ENCODE data around the gene SMAD9. TPM values are rescaled to one million over a fixed set of nuclear protein-coding genes. Genes with fewer than 3 reads are reported as not detected.

SMAD9 gene
- total RNA-seq, 2 donors from 2014 or later: not detected

DNA sequence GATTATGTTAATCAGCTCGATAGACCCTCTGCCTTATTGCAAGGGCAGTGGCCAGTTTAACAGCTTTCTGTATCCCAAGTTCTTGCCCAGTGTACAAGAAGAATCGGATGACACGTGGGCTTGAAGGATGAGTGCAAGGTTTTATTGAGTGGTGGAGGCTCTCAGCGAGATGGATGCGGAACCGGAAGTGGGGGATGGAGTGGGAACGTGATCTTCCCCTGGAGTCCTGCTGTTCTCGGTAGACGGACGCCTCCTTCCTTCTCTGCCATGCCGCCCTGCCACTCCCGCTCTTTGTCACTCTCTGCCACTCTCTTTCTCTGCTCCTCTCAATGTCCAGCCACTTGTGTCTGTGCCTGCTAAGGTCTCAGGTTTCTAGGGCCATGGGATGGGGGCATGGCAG is 80.1 kb downstream of the SMAD9 start:
- no peaks in the 10 kb centered on the region for H3K27me3 Mint-ChIP-seq
- ATAC-seq: no peak
- no peak overlapping the region for H3K27ac Mint-ChIP-seq

DNA sequence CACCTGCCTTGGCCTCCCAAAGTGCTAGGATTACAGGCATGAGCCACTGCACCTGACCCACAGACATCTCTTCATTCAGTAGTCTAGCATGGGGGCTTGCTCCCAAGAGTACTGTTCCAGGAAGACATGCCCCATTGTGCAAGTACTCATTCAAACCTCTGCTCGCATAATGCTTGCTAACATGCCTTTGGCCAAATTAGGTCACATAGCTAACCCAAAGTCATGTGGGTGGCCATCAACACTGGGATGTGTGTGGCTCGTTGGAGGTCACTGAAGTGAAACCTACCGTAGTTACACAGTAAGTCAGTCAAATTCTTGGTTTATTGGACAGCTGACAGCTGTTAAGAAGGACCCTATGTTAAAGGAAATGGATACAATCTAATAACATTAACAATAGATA is 80.8 kb downstream of the SMAD9 start:
- no peaks in the 10 kb centered on the region for H3K9me3 Mint-ChIP-seq
- DNase-seq (ENCODE audit: low spot score) (no peak), ATAC-seq (no peak)
- H3K27ac Mint-ChIP-seq: no peak overlapping the region
- no peak overlapping the region for H3K4me3 Mint-ChIP-seq
- peaks cover 0 to 7% of the 10 kb centered on the region in 2 donors for H3K4me1 Mint-ChIP-seq (ENCODE audit: low read depth in 2 of 2)
- H3K27me3 Mint-ChIP-seq: no peaks in the 10 kb centered on the region
- no peaks in the 10 kb centered on the region for H3K36me3 Mint-ChIP-seq

More for the DNA sequence above, 80.1 kb downstream of the SMAD9 start:
- Mint-ChIP-seq H3K36me3 (no peaks in the 10 kb centered on the region), H3K4me3 (no peak overlapping the region), H3K4me1 (ENCODE audit: low read depth in 2 of 2) (peaks cover 0 to 5% of the 10 kb centered on the region in 2 donors), H3K9me3 (no peaks in the 10 kb centered on the region)
- no peak for DNase-seq (ENCODE audit: low spot score)

DNA sequence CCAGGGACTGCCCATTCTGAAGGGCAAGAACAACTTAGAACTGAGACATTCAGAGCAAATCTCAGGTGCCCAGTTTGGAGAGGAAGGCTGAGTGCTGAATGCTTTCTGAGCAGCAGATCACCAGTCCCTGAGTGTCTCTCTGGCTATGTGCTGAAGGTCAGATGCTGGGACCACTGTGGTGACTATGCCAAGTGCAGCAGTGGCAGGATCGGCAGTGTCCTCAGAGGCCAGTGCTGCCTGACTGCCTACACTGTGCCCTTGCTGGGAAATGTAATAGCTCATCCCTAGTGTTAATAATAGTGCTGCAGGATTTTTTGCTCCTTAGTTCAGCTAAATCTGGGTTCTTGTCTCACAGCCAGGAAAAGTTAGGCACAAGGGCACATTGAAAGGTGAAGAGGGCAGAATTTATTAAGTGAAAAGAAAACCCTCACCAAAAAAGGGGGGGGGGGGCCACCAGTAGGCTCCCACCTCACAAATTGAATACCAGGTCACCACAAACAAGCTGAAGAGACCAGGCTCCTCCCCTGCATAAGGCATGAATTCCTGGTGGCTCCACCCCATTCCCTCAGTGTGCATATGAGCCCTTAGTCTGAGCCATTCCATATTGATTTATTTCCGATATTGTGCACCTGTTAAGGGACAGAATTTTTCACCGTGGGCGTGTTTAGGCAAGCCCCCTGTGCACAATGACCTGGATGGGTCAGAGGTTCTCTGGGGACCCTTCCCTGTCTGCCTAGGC is 82.5 kb downstream of the SMAD9 start:
- Mint-ChIP-seq H3K27me3 (no peaks in the 10 kb centered on the region), H3K9me3 (no peaks in the 10 kb centered on the region), H3K4me1 (ENCODE audit: low read depth in 2 of 2) (peaks cover 0 to 7% of the 10 kb centered on the region in 2 donors), H3K36me3 (no peaks in the 10 kb centered on the region), H3K27ac (no peak overlapping the region), H3K4me3 (no peak overlapping the region)
- DNase-seq (ENCODE audit: low spot score): no peak
- ATAC-seq: no peak

DNA sequence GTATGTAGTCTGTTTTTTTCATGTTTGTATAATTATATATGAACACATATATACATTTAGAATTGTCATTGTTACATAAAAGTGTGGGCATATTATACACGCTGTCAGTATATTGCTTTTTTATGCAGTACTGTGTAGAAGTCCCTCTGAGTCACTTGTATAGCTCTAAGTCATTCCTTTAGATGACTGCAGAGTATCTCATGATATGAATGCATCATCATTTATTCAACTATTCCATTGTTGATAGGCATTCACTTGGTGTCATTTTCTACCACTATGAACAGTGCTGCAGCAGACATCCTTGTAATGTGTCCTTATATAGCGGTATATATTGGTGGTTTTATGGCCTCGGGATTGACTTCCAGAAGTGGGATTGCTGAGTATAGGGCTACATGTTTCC is 85.7 kb downstream of the SMAD9 start:
- peak in 1 of 2 donors; percentile 67 for ATAC-seq
- H3K27ac Mint-ChIP-seq: no peak overlapping the region
- DNase-seq (ENCODE audit: low spot score): no peak
- H3K27me3 Mint-ChIP-seq: no peaks in the 10 kb centered on the region
- H3K4me3 Mint-ChIP-seq: no peak overlapping the region
- H3K36me3 Mint-ChIP-seq: peaks cover 4% of the 10 kb centered on the region
- no peaks in the 10 kb centered on the region for H3K9me3 Mint-ChIP-seq
- peaks cover 0 to 7% of the 10 kb centered on the region in 2 donors for H3K4me1 Mint-ChIP-seq (ENCODE audit: low read depth in 2 of 2)

DNA sequence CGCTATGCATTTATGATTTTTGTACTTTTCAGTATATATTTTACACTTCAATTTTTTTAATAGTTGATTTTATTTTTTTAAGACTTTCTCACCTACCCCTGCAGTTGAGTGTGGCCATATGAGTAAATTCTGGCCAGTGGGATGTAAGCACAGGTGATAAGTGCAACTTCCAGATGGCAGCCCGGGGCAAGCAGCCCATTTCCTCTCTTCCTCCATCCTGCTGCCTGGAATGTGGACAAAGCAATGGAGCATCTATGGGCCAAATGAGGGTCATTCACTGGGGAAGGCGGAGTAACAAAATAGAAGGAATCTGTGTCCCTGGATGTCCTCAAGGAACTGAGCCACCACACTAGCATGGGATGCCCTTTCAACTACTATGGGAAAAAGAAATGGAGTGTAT is 88.7 kb downstream of the SMAD9 start:
- no peaks in the 10 kb centered on the region for H3K9me3 Mint-ChIP-seq
- DNase-seq (ENCODE audit: low spot score) (no peak), ATAC-seq (no peak)
- peaks cover 0 to 7% of the 10 kb centered on the region in 2 donors for H3K4me1 Mint-ChIP-seq (ENCODE audit: low read depth in 2 of 2)
- H3K4me3 Mint-ChIP-seq: no peak overlapping the region
- no peak overlapping the region for H3K27ac Mint-ChIP-seq
- H3K36me3 Mint-ChIP-seq: peaks cover 4% of the 10 kb centered on the region
- H3K27me3 Mint-ChIP-seq: no peaks in the 10 kb centered on the region

DNA sequence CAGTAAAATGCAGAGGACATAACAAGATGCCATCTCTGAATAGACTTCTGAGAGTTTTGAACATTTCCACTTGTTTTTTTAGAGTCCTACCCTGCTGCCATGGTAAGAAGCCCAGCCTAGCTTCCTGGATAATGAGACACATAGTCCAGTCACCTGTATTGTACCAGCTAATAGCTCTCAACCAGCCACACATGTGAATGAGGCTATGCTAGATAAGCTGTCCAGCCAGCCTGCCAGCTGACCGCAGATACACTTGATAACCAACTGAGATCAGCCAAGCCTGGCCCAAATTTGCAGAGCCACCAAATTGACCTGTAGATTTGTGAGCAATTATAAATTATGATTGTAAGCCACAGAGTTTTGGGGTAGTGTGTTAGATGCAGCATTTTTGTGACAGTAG is 90.3 kb downstream of the SMAD9 start:
- H3K4me1 Mint-ChIP-seq (ENCODE audit: low read depth in 2 of 2): peaks cover under 1 to 4% of the 10 kb centered on the region in 2 donors
- DNase-seq (ENCODE audit: low spot score) (no peak), ATAC-seq (no peak)
- H3K27me3 Mint-ChIP-seq: no peaks in the 10 kb centered on the region
- H3K9me3 Mint-ChIP-seq: no peaks in the 10 kb centered on the region
- H3K4me3 Mint-ChIP-seq: no peak overlapping the region
- no peak overlapping the region for H3K27ac Mint-ChIP-seq
- peaks cover 9% of the 10 kb centered on the region for H3K36me3 Mint-ChIP-seq

DNA sequence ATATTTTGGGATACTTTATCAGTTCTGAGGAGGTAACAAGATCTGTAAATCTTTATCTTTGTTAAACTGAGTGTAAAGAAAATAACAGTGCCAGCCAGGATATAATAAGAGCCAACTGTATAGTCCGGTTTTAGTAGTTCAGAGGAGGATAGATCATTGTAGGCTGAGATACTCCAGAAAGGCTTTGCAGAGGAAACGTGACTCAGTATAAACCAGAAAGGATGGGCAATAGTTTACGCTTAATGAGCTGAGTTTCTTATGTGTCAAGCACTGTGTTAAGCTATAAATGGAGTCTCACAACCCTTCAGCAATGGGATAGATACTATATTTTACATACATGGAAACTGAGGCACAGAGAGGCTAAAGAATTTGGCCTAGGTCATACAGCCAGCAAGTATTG is 97.3 kb downstream of the SMAD9 start:
- no peak for DNase-seq (ENCODE audit: low spot score)
- Mint-ChIP-seq H3K27ac (peak overlapping the region in 1 of 2 donors; percentile 40), H3K36me3 (peaks cover 6% of the 10 kb centered on the region), H3K9me3 (no peaks in the 10 kb centered on the region), H3K4me3 (peak overlapping the region; percentile 28), H3K4me1 (ENCODE audit: low read depth in 2 of 2) (peaks cover 38 to 46% of the 10 kb centered on the region in 2 donors), H3K27me3 (no peaks in the 10 kb centered on the region)
- no peak for ATAC-seq

DNA sequence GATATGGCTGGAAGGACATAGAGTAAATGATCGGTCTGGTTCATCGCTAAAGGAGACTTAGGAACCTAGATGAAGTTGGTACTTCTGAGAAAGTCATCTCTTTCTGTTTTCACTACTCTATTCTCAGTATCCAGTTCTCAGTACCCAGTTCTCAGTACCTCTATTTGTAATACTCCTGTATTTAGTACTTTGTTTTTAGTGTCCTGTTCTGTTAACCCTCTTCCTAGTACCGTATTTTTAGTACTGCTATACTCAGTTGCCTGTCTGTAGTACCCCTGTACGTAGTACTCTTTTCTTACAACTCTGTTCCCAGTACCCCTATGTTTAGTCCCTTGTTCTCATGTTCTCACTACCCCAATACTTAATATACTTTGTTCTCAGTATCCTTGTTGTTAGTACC is 99.8 kb downstream of the SMAD9 start:
- H3K9me3 Mint-ChIP-seq: no peaks in the 10 kb centered on the region
- H3K27me3 Mint-ChIP-seq: peaks cover 8% of the 10 kb centered on the region in 2 donors
- peak in 1 of 2 donors; percentile 56 for ATAC-seq
- peaks cover 41 to 50% of the 10 kb centered on the region in 2 donors for H3K4me1 Mint-ChIP-seq (ENCODE audit: low read depth in 2 of 2)
- peak overlapping the region; percentile 96 for H3K4me3 Mint-ChIP-seq
- peak overlapping the region; percentile 87 to 89 for H3K27ac Mint-ChIP-seq
- DNase-seq (ENCODE audit: low spot score): no peak
- H3K36me3 Mint-ChIP-seq: peaks cover 5% of the 10 kb centered on the region

DNA sequence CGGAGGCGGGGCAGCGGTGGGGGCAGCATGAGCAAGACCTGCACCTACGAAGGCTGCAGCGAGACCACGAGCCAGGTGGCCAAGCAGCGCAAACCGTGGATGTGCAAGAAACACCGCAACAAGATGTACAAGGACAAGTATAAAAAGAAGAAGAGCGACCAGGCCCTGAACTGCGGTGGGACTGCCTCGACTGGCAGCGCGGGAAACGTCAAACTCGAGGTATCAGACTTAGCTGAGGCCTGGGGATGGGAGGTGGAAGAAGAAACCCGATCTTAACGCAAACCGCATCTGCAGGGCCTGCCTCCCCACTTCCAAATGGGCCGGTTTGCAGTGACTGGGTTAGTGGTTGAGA is 100.3 kb downstream of the SMAD9 start:
- DNase-seq (ENCODE audit: low spot score): no peak
- no peaks in the 10 kb centered on the region for H3K9me3 Mint-ChIP-seq
- ATAC-seq: peak in 1 of 2 donors; percentile 17
- H3K36me3 Mint-ChIP-seq: peaks cover under 1% of the 10 kb centered on the region
- peak overlapping the region; percentile 96 for H3K4me3 Mint-ChIP-seq
- peak overlapping the region; percentile 87 to 89 for H3K27ac Mint-ChIP-seq
- H3K4me1 Mint-ChIP-seq (ENCODE audit: low read depth in 2 of 2): peaks cover 37 to 50% of the 10 kb centered on the region in 2 donors
- H3K27me3 Mint-ChIP-seq: peaks cover 9 to 12% of the 10 kb centered on the region in 2 donors

DNA sequence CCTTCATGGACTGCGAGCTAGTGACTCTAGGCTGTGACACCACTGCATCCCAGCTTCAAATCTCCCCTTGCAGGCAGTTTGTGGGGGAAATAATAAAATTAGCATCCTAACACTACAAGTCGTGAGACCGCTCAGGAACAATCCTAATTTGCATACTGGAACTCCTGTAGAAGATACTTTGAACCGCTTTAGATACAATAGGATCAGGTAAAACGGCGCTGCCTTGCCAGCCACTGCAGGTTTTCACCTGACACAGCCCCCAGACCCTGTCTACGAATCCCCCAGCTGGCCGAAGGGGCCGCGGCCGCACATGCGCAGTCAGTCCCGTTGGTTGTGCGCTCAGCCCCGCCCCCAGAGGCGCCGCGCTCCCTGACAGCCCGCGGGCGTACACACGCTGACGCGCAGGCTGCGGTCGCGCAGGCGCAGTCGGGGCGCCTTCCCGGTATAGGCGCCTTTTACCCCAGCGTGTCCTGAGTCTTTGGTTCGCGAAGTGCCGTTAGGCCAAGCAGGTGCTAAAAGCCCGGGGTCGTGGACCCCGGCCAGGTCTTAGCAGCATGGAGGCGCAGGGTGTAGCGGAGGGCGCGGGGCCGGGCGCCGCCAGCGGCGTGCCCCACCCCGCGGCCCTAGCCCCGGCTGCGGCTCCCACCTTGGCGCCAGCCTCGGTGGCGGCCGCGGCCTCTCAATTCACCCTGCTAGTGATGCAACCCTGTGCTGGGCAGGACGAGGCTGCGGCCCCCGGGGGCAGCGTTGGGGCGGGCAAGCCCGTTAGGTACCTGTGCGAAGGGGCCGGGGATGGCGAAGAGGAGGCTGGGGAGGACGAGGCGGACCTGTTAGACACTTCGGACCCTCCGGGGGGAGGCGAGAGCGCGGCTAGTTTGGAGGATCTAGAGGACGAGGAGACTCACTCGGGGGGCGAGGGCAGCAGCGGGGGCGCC is 101.0 kb downstream of the SMAD9 start, which contains the start of gene RFXAP:
TSS of gene RFXAP (plus strand) at position 419 of the 935 bp plus-strand sequence. CDS start at position 555, 136 bp downstream.
- ATAC-seq: peak; percentile 96 to 97
- DNase-seq (ENCODE audit: low spot score): peak; percentile 95
- Mint-ChIP-seq H3K27ac (peak within 1 kb of the TSS; percentile 87 to 89), H3K4me3 (peak within 1 kb of the TSS; percentile 96), H3K4me1 (ENCODE audit: low read depth in 2 of 2) (peaks cover 37 to 48% of the 10 kb centered on the region in 2 donors), H3K9me3 (no peaks in the 10 kb centered on the region), H3K36me3 (no peaks in the 10 kb centered on the region), H3K27me3 (peaks cover 16 to 19% of the 10 kb centered on the region in 2 donors)

DNA sequence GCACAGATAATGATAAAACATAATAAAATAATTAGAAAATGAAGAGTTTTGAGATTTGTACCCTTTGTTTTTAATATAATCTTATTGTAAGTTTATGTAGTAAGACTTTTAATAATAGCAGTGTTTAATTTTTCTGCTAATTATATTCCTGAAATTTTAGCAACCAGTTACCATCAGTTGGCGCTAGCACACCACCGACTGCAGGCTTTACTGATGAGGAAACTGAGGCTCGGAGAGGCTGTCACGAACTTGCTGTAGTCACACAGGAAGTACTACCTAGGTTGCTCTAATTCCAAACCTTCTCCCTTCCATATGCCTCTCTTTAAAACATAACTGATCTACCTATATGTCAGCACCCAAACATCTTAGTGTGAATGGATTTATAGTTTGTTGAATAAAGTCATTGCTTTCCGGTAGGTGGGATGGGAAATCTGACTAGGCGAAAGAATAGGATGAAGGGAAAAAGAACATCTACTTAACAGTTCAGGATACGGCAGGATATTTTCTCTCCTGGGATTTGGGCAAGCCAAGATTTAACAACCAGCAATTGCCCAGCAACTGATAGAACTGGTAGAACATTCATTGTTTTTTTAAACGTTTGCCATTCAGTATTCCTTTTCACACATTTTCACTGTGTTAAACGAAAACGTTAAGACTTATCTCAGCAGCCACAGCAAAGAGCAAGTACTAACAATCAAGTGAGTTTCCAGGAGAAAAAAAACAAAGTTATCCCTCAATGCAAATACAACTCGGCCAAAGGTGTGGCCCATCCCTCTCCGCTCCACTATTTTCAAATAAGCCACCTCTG is 101.8 kb downstream of the SMAD9 start:
- no peak for ATAC-seq
- peak overlapping the region; percentile 96 for H3K4me3 Mint-ChIP-seq
- peak overlapping the region; percentile 87 to 89 for H3K27ac Mint-ChIP-seq
- DNase-seq (ENCODE audit: low spot score): no peak
- H3K9me3 Mint-ChIP-seq: no peaks in the 10 kb centered on the region
- H3K4me1 Mint-ChIP-seq (ENCODE audit: low read depth in 2 of 2): peaks cover 35 to 39% of the 10 kb centered on the region in 2 donors
- H3K27me3 Mint-ChIP-seq: peaks cover 19 to 27% of the 10 kb centered on the region in 2 donors
- no peaks in the 10 kb centered on the region for H3K36me3 Mint-ChIP-seq

DNA sequence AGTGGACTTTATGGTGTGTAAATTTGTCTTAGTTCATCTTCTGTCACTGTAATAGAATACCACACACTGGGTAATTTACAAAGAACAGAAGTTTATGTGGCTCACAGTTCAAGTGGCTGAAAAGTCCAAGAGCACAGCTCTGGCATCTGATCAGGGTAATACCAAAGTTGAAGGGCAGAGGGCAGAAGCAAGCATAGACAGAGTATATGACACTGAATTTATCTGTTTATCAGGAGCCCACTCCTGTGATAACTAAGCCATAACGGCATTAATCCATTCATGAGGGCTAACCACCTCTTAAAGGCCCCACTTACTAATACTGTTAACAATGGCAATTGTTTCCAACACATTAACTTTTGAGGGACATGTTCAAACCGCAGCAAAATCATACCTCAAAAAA is 105.0 kb downstream of the SMAD9 start:
- H3K36me3 Mint-ChIP-seq: no peaks in the 10 kb centered on the region
- H3K27ac Mint-ChIP-seq: no peak overlapping the region
- no peaks in the 10 kb centered on the region for H3K9me3 Mint-ChIP-seq
- H3K27me3 Mint-ChIP-seq: peaks cover 41 to 56% of the 10 kb centered on the region in 2 donors
- H3K4me1 Mint-ChIP-seq (ENCODE audit: low read depth in 2 of 2): peaks cover 20 to 22% of the 10 kb centered on the region in 2 donors
- ATAC-seq (no peak), DNase-seq (ENCODE audit: low spot score) (no peak)
- H3K4me3 Mint-ChIP-seq: no peak overlapping the region

DNA sequence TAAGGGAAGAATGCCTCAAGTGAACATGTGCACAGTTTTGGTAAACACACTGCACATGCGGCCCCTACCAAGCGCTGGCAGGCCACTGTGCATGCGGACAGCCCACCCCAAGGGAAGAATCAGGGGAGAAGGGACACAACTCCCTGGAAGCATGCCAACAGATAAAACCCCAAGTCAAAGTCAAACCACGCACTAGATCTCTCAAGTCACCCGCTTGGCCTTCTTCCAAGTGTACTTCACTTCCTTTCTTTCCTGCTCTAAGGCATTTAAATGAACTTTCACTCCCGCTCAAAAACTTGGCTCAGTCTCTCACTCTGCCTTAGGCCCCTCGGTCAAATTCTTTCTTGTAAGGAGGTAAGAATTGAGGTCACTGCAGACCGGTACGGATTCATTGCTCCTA is 105.6 kb downstream of the SMAD9 start:
- ATAC-seq: no peak
- no peak for DNase-seq (ENCODE audit: low spot score)
- no peak overlapping the region for H3K4me3 Mint-ChIP-seq
- no peaks in the 10 kb centered on the region for H3K36me3 Mint-ChIP-seq
- H3K27ac Mint-ChIP-seq: no peak overlapping the region
- no peaks in the 10 kb centered on the region for H3K9me3 Mint-ChIP-seq
- peaks cover 14 to 16% of the 10 kb centered on the region in 2 donors for H3K4me1 Mint-ChIP-seq (ENCODE audit: low read depth in 2 of 2)
- H3K27me3 Mint-ChIP-seq: peaks cover 44 to 61% of the 10 kb centered on the region in 2 donors
